DOHH2 (cell line): ENCODE data around the gene RNF130.

ENCODE experiments used
- H3F3A ChIP-seq: fragments of 200-600 bp; sonication (generic), shearing (Covaris generic); 2 replicates; pipeline ENCODE4 v1.6.0; 2016; ENCODE audit warnings: antibody characterized with exemption, mild to moderate bottlenecking; ENCODE audit not compliant: control insufficient read depth, insufficient read depth
- H3K27ac ChIP-seq: fragments of 200-600 bp; sonication (generic); 2 replicates; pipeline ENCODE4 v1.5.1; 2014; ENCODE audit warnings: low read depth, mild to moderate bottlenecking, low read length, moderate library complexity
- H3K27me3 ChIP-seq: fragments of 200-600 bp; sonication (generic); 2 replicates; pipeline ENCODE4 v1.6.1; 2014; ENCODE audit warnings: mild to moderate bottlenecking, low read length, mixed read lengths; ENCODE audit not compliant: control insufficient read depth
- H3K36me3 ChIP-seq: fragments of 200-600 bp; sonication (generic); 2 replicates; pipeline ENCODE4 v1.6.1; 2014; ENCODE audit warnings: mild to moderate bottlenecking, low read length, moderate library complexity, mixed read lengths; ENCODE audit not compliant: control insufficient read depth
- H3K4me1 ChIP-seq: fragments of 200-600 bp; sonication (generic); 2 replicates; pipeline ENCODE4 v1.6.1; 2014; ENCODE audit warnings: mild to moderate bottlenecking, low read length, mixed read lengths; ENCODE audit not compliant: control insufficient read depth
- H3K4me2 ChIP-seq: fragments of 200-600 bp; sonication (generic); 2 replicates; pipeline ENCODE4 v1.6.0; 2014; ENCODE audit warnings: mild to moderate bottlenecking, low read length, moderate library complexity
- H3K4me3 ChIP-seq: fragments of 200-600 bp; sonication (generic); 2 replicates; pipeline ENCODE4 v1.5.1; 2014; ENCODE audit warnings: mild to moderate bottlenecking, low read length, mixed read lengths
- H3K79me2 ChIP-seq: fragments of 200-600 bp; sonication (generic); 2 replicates; pipeline ENCODE4 v1.6.1; 2014; ENCODE audit warnings: mild to moderate bottlenecking, low read length, mixed read lengths; ENCODE audit not compliant: control insufficient read depth
- H3K9me2 ChIP-seq: fragments of 200-600 bp; sonication (generic); replicated peaks from 2 replicates; pipeline ENCODE4 v1.6.1; 2014; ENCODE audit warnings: mild to moderate bottlenecking, low read length, mixed read lengths; ENCODE audit not compliant: control insufficient read depth
- H3K9me3 ChIP-seq: fragments of 200-600 bp; sonication (generic); 2 replicates; pipeline ENCODE4 v1.6.1; 2014; ENCODE audit warnings: antibody characterized with exemption, low read length, mixed read lengths; ENCODE audit not compliant: control insufficient read depth, insufficient read depth
- H4K20me1 ChIP-seq: fragments of 200-600 bp; sonication (generic); 2 replicates; pipeline ENCODE4 v1.6.0; 2014; ENCODE audit warnings: low read depth, mild to moderate bottlenecking, antibody characterized with exemption, low read length, moderate library complexity; ENCODE audit not compliant: control insufficient read depth, insufficient read depth
- CTCF ChIP-seq: fragments of 200-600 bp; sonication (generic); IDR thresholded peaks from one replicate; pipeline ENCODE4 v1.5.1; 2014; ENCODE audit warnings: antibody characterized with exemption, mild to moderate bottlenecking, low read depth, low read length; ENCODE audit not compliant: poor library complexity, severe bottlenecking
- EZH2phosphoT487 ChIP-seq: fragments of 200-600 bp; sonication (generic); IDR thresholded peaks from 2 replicates; pipeline ENCODE4 v1.6.1; 2017; ENCODE audit warnings: borderline replicate concordance, mild to moderate bottlenecking, antibody characterized with exemption, low read length, moderate library complexity, mixed read lengths

The RNF130 gene

GRCh38 chr5:180097163-180097894 is 25.8 kb upstream of the RNF130 start:
- Histone ChIP-seq H3K9me3 (no peaks in the 10 kb centered on the region), H3K79me2 (no peaks in the 10 kb centered on the region), H4K20me1 (no peaks in the 10 kb centered on the region), H3K9me2 (no peaks in the 10 kb centered on the region), H3K4me1 (no peaks in the 10 kb centered on the region), H3K27me3 (no peaks in the 10 kb centered on the region), H3K27ac (no peak overlapping the region), H3K4me2 (no peak overlapping the region), H3K4me3 (no peak overlapping the region), H3K36me3 (no peaks in the 10 kb centered on the region), H3F3A (no peaks in the 10 kb centered on the region)
- TF ChIP-seq CTCF (no peak), EZH2phosphoT487 (no peak)

- Histone ChIP-seq H3K27me3 (no peaks in the 10 kb centered on the region), H3K4me3 (no peak overlapping the region), H3K4me1 (no peaks in the 10 kb centered on the region), H3K4me2 (no peak overlapping the region), H3K27ac (no peak overlapping the region), H4K20me1 (no peaks in the 10 kb centered on the region), H3K36me3 (no peaks in the 10 kb centered on the region), H3K9me2 (no peaks in the 10 kb centered on the region), H3K9me3 (no peaks in the 10 kb centered on the region), H3F3A (no peaks in the 10 kb centered on the region), H3K79me2 (no peaks in the 10 kb centered on the region)
- TF ChIP-seq EZH2phosphoT487 (no peak), CTCF (no peak)
Observed at GRCh38 chr5:180096616-180097015, 25.1 kb upstream of the RNF130 start.

- Histone ChIP-seq H4K20me1 (no peaks in the 10 kb centered on the region), H3K4me3 (no peak overlapping the region), H3K36me3 (no peaks in the 10 kb centered on the region), H3K9me3 (no peaks in the 10 kb centered on the region), H3K4me1 (no peaks in the 10 kb centered on the region), H3K79me2 (no peaks in the 10 kb centered on the region), H3F3A (no peaks in the 10 kb centered on the region), H3K27ac (no peak overlapping the region), H3K4me2 (no peak overlapping the region), H3K9me2 (no peaks in the 10 kb centered on the region), H3K27me3 (no peaks in the 10 kb centered on the region)
- TF ChIP-seq CTCF (no peak), EZH2phosphoT487 (no peak)
Observed at GRCh38 chr5:180095545-180095944, 24.0 kb upstream of the RNF130 start.
